Uterus (tissue), 4 donors: ENCODE data around the gene NR2E1. TPM values are rescaled to one million over a fixed set of nuclear protein-coding genes. Genes with fewer than 3 reads are reported as not detected.

ENCODE experiments used
- DNase-seq, 2 donors: peaks; one replicate each; pipeline ENCODE4 v3.0.0-alpha.2; 2019 to 2020
- H3K27ac ChIP-seq, 2 donors: fragments of 200-600 bp; sonication (generic); 1 replicate in 1 of 2; 2 replicates in 1 of 2; pipeline ENCODE4 v1.5.1; 2016 to 2018
- H3K27me3 ChIP-seq, 2 donors: fragments of 200-600 bp; sonication (generic); one replicate each; pipeline ENCODE4 v1.5.1; 2018 to 2019; ENCODE audit warnings: control low read depth in 1 of 2
- H3K36me3 ChIP-seq, 2 donors: fragments of 200-600 bp; sonication (generic); one replicate each; pipeline ENCODE4 v1.5.1; 2019; ENCODE audit warnings: control low read depth in 1 of 2
- H3K4me1 ChIP-seq, 2 donors: fragments of 200-600 bp; sonication (generic); one replicate each; pipeline ENCODE4 v1.5.1; 2018 to 2019; ENCODE audit warnings: control low read depth in 1 of 2
- H3K4me3 ChIP-seq, 2 donors: fragments of 200-600 bp; sonication (generic); 1 replicate in 1 of 2; 2 replicates in 1 of 2; pipeline ENCODE4 v1.5.1; 2018 to 2019; ENCODE audit warnings: mild to moderate bottlenecking in 1 of 2
- H3K9me3 ChIP-seq, 2 donors: fragments of 200-600 bp; sonication (generic); one replicate each; pipeline ENCODE4 v1.5.1; 2019; ENCODE audit warnings: control low read depth in 1 of 2
- POLR2A ChIP-seq, 2 donors: fragments of 450-650 bp; IDR thresholded peaks; one replicate each; pipeline ENCODE4 v1.6.1; 2016; ENCODE audit warnings: antibody characterized with exemption in 2 of 2, mild to moderate bottlenecking in 1 of 2, moderate library complexity in 1 of 2
- intact Hi-C: fragments of 100-400 bp; cut with DNase I; formaldehyde crosslinking; loops from one replicate; pipeline ENCODE4 v1.15.1; 2023; ENCODE audit warnings: low total_unique reads
- total RNA-seq, 4 donors: library from RNA; depleted of rRNA in 3 of 4; stranded (reverse); fragments of >200 nt in 3 of 4; gene quantifications; one replicate each; pipeline versions ENCODE4 v1.1.0 to v1.2.4, GENCODE V29; 2014 to 2023
- TF ChIP-seq, protein P1 (sequence below), 4 experiments: fragments of 200-600 bp in 2 of 4; fragments of 450-650 bp in 2 of 4; sonication (generic) in 2 of 4; IDR thresholded peaks; one replicate each; pipeline ENCODE4 v1.5.1; 2016 to 2019; ENCODE audit warnings: antibody characterized with exemption in 4 of 4, mild to moderate bottlenecking in 2 of 4, moderate library complexity in 1 of 4
- donor health status: DM: yes; HTN: yes; CAD: no.

Gene NR2E1
- total RNA-seq, 4 donors from 2014 or later = not detected

DNA sequence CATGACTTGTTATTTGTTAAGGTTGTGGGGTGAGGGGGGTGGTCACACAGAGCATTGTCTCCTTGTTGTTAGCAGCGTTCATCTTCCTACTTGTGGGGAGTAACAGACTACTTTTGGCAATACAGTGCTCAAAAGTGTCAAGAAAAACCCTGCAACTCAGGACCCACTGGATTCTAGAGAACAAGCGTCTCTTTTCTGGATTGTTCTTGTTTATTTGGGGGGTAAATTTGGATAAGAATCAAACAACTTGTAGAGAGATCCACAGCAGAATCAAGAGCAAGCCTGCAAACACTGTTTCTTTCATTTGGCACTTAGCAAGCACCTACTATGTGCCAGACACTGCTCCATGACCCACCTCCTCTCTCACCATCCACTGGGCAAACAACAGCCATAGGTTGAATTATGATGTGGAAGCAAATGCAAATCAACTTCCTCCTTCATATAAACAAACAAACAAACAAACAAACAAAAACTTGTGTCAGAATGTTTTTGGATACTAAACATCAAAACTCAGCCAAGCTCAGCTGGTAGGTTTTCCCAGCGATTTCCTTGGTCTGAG lies 4.0 kb upstream of the NR2E1 start:
- peaks cover 0 to 22% of the 10 kb centered on the region in 2 donors for H3K4me1 ChIP-seq
- H3K27me3 ChIP-seq = peaks cover 25 to 94% of the 10 kb centered on the region in 2 donors
- no peaks in the 10 kb centered on the region for H3K36me3 ChIP-seq
- TF ChIP-seq POLR2A (IDR thresholded peaks at IDR 0.05) = no peak
- TF ChIP-seq, protein P1, sequence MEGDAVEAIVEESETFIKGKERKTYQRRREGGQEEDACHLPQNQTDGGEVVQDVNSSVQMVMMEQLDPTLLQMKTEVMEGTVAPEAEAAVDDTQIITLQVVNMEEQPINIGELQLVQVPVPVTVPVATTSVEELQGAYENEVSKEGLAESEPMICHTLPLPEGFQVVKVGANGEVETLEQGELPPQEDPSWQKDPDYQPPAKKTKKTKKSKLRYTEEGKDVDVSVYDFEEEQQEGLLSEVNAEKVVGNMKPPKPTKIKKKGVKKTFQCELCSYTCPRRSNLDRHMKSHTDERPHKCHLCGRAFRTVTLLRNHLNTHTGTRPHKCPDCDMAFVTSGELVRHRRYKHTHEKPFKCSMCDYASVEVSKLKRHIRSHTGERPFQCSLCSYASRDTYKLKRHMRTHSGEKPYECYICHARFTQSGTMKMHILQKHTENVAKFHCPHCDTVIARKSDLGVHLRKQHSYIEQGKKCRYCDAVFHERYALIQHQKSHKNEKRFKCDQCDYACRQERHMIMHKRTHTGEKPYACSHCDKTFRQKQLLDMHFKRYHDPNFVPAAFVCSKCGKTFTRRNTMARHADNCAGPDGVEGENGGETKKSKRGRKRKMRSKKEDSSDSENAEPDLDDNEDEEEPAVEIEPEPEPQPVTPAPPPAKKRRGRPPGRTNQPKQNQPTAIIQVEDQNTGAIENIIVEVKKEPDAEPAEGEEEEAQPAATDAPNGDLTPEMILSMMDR (IDR thresholded peaks at IDR 0.05) = no peak
- H3K27ac ChIP-seq = no peak overlapping the region
- no peak for DNase-seq
- H3K9me3 ChIP-seq = no peaks in the 10 kb centered on the region
- intact Hi-C loops = no loop called here
- H3K4me3 ChIP-seq = no peak overlapping the region

DNA sequence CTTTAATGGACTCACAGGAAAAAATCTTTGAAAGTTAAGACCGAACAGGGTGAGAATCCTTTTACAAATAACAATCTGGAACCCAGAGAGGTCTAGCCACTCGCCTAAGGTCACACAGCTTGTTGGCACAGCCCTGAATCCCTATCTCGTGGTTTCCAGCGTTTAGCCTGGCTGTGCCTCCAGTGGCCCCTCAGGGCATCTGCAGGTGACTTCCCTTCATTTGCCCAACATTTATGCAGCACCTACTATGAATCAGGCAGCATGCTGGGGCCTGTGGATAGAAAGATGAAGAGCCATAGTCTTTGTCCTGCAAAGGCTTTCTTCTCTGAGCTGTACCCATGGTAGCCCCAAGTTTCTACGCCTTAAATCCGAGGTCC lies 2.6 kb upstream of the NR2E1 start:
- Histone ChIP-seq H3K4me1 (peaks cover 0 to 25% of the 10 kb centered on the region in 2 donors), H3K27ac (no peak overlapping the region), H3K36me3 (no peaks in the 10 kb centered on the region), H3K9me3 (no peaks in the 10 kb centered on the region), H3K4me3 (no peak overlapping the region), H3K27me3 (peaks cover 27 to 96% of the 10 kb centered on the region in 2 donors)
- no peak for DNase-seq
- intact Hi-C loops = no loop called here
- TF ChIP-seq POLR2A (IDR thresholded peaks at IDR 0.05) = no peak
- TF ChIP-seq, protein P1 (IDR thresholded peaks at IDR 0.05) = no peak

DNA sequence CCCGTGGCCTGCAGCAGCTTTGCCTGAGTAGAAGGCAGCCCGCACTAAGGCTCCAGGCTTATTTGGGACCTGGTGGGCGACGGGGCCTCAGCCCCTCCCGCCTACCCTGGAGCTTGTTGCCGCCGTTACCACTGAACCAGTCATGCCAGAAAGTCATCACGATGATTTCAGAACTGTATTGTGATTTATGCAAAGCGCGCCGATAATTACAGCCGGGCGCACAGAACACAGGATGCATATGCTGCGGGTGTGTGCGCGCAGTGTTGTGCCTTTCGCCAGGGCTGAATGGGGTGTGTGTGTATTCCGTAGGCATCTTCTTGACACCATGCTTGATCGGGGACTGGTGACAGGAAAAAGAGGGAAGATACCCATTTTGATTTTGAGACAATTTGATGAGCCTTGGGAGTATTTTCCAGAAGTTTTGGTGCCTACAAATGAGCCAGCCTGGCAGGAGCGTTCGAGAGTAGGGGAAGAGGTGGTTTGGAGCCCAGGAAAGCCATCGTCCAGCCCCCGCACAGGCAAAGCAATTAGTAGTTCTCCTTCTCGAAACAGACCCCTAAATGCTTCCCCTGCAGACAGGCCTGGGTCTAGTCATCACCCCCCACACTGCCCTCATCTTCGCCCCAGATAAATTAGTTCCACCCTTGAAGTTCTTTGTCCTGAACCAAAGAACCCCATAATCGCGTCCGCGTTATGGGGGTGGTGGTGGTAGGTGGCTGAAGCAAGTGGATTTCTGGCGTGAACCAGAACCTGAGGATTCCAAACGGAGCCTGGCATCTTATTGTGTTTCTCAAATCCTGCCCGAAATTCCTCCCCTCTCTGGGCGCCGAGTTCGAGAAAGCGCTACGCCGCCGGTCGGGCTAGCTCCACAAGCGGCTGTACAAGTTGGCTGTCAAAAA lies 1.9 kb upstream of the NR2E1 start:
- DNase-seq = no peak
- TF ChIP-seq POLR2A (IDR thresholded peaks at IDR 0.05) = no peak
- TF ChIP-seq, protein P1 (IDR thresholded peaks at IDR 0.05) = no peak
- intact Hi-C loops = no loop called here
- no peak overlapping the region for H3K27ac ChIP-seq
- no peaks in the 10 kb centered on the region for H3K36me3 ChIP-seq
- H3K4me3 ChIP-seq = no peak overlapping the region
- peaks cover 28 to 90% of the 10 kb centered on the region in 2 donors for H3K27me3 ChIP-seq
- H3K9me3 ChIP-seq = no peaks in the 10 kb centered on the region
- peaks cover 0 to 31% of the 10 kb centered on the region in 2 donors for H3K4me1 ChIP-seq

DNA sequence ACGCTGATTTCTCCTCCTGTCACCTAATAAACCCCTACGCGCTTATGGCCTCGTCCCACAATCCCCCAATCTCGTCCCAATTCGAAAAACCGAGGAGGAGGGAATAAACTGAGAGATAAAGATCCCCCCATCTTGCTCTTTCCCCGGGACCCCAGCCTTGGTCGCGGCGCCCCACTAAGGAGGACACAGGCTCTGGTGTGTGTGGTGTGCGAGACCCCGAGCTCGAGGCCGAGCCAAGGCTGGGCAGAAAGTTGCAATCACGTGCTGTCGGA lies 1.3 kb upstream of the NR2E1 start:
- no peak overlapping the region for H3K27ac ChIP-seq
- DNase-seq = no peak

More for the DNA sequence above, 1.3 kb upstream of the NR2E1 start:
- no peaks in the 10 kb centered on the region for H3K9me3 ChIP-seq
- no peak overlapping the region for H3K4me3 ChIP-seq
- intact Hi-C loops = no loop called here
- peaks cover 28 to 84% of the 10 kb centered on the region in 2 donors for H3K27me3 ChIP-seq
- H3K4me1 ChIP-seq = peaks cover 0 to 35% of the 10 kb centered on the region in 2 donors
- TF ChIP-seq, protein P1 (IDR thresholded peaks at IDR 0.05) = no peak
- TF ChIP-seq POLR2A (IDR thresholded peaks at IDR 0.05) = no peak
- H3K36me3 ChIP-seq = no peaks in the 10 kb centered on the region
